Fibroblast of lung (primary cell): ENCODE data around the gene SLC16A4. TPM values are rescaled to one million over a fixed set of nuclear protein-coding genes. Genes with fewer than 3 reads are reported as not detected.

ENCODE experiments used
- DNase-seq, 2 donors: peaks; one replicate each; pipeline versions ENCODE4 v3.0.0 to v3.0.0-alpha.2; 2010; ENCODE audit warnings: low read depth in 2 of 2
- H2AFZ ChIP-seq: 2 replicates; pipeline ENCODE4 v1.5.1; 2012; ENCODE audit warnings: low read length, control low read depth, inconsistent platforms
- H3K27ac ChIP-seq: 2 replicates; pipeline ENCODE4 v1.5.1; 2011; ENCODE audit warnings: low read length, control low read depth; ENCODE audit not compliant: insufficient read depth
- H3K27me3 ChIP-seq: 2 replicates; pipeline ENCODE4 v1.5.1; 2011; ENCODE audit warnings: mild to moderate bottlenecking, low read length; ENCODE audit not compliant: control insufficient read depth, insufficient read depth
- H3K36me3 ChIP-seq: 2 replicates; pipeline ENCODE4 v1.5.1; 2011; ENCODE audit warnings: low read length; ENCODE audit not compliant: control insufficient read depth, insufficient read depth
- H3K4me1 ChIP-seq: 2 replicates; pipeline ENCODE4 v1.5.1; 2011; ENCODE audit warnings: low read length; ENCODE audit not compliant: control insufficient read depth, insufficient read depth; ENCODE audit errors: extremely low read depth
- H3K4me2 ChIP-seq: 2 replicates; pipeline ENCODE4 v1.5.1; 2011; ENCODE audit warnings: low read length, control low read depth; ENCODE audit not compliant: insufficient read depth; ENCODE audit errors: extremely low read depth
- H3K4me3 ChIP-seq, 4 experiments: fragments of 200-600 bp in 1 of 4; sonication (generic) in 1 of 4; replicated peaks in 1 of 4; 2 replicates each; pipeline ENCODE4 v1.5.1; 2011 to 2016; ENCODE audit warnings: low read length in 4 of 4, low read depth in 3 of 4, mild to moderate bottlenecking in 3 of 4, control low read depth in 2 of 4, inconsistent platforms in 1 of 4, mixed read lengths in 1 of 4; ENCODE audit not compliant: insufficient read depth in 1 of 4; ENCODE audit errors: control extremely low read depth in 1 of 4
- H3K79me2 ChIP-seq: 2 replicates; pipeline ENCODE4 v1.5.1; 2012; ENCODE audit warnings: mild to moderate bottlenecking, low read length, inconsistent platforms; ENCODE audit not compliant: control insufficient read depth, insufficient read depth
- H3K9ac ChIP-seq: 2 replicates; pipeline ENCODE4 v1.5.1; 2011; ENCODE audit warnings: mild to moderate bottlenecking, low read length, control low read depth; ENCODE audit not compliant: insufficient read depth
- H3K9me3 ChIP-seq: 2 replicates; pipeline ENCODE4 v1.5.1; 2012; ENCODE audit warnings: low read depth, low read length; ENCODE audit not compliant: control insufficient read depth, insufficient read depth
- H4K20me1 ChIP-seq: 2 replicates; pipeline ENCODE4 v1.5.1; 2011; ENCODE audit warnings: low read length; ENCODE audit not compliant: control insufficient read depth, insufficient read depth; ENCODE audit errors: extremely low read depth
- CTCF ChIP-seq, 2 donors: IDR thresholded peaks in 1 of 2; conservative IDR thresholded peaks in 1 of 2; 1 replicate in 1 of 2; 2 replicates in 1 of 2; pipeline ENCODE4 v1.5.1; 2011 to 2012; ENCODE audit warnings: low read length in 2 of 2, control low read depth in 1 of 2, inconsistent platforms in 1 of 2, low read depth in 1 of 2, mild to moderate bottlenecking in 1 of 2
- EZH2 ChIP-seq: IDR thresholded peaks from 2 replicates; pipeline ENCODE4 v1.5.1; 2012; ENCODE audit warnings: low read length, control low read depth, mild to moderate bottlenecking; ENCODE audit errors: missing control alignments
- polyA plus RNA-seq, 2 donors: library from polyadenylated mRNA; depleted of rRNA in 1 of 2; stranded (reverse) in 1 of 2; unstranded in 1 of 2; fragments of >200 nt; gene quantifications; 2 replicates each; pipeline ENCODE4 v1.2.1, GENCODE V29; 2011 to 2012; ENCODE audit warnings: missing spikeins in 1 of 2
- total RNA-seq: library from RNA; depleted of rRNA; stranded (reverse); fragments of >200 nt; gene quantifications from 2 replicates; pipeline ENCODE4 v1.2.1, GENCODE V29; 2014

Gene SLC16A4
- total and polyA plus RNA-seq, 2 donors (not counting 1 experiment from before 2014, with no cell fraction given): 64.4 to 91.9 TPM

- no peak for TF ChIP-seq EZH2
- no peak for TF ChIP-seq CTCF (conservative IDR thresholded peaks at IDR 0.05 in 1 of 2, IDR thresholded peaks at IDR 0.05 in 1 of 2; ENCODE audit: low read depth in 1 of 2, low read length in 2 of 2)
- peaks cover 96% of the 10 kb centered on the region for H3K79me2 ChIP-seq
- H3K36me3 ChIP-seq: peaks cover 21% of the 10 kb centered on the region
- DNase-seq: peak in 1 of 2 donors; percentile 16
- H3K27ac ChIP-seq: no peak overlapping the region
- H3K27me3 ChIP-seq: no peaks in the 10 kb centered on the region
- H3K9me3 ChIP-seq: no peaks in the 10 kb centered on the region
- no peak overlapping the region for H3K4me2 ChIP-seq
- peaks cover 25% of the 10 kb centered on the region for H3K4me1 ChIP-seq
- no peak overlapping the region for H3K4me3 ChIP-seq
- peaks cover 2% of the 10 kb centered on the region for H4K20me1 ChIP-seq
- H3K9ac ChIP-seq: no peak overlapping the region
- no peak overlapping the region for H2AFZ ChIP-seq
Observed at GRCh38 chr1:110345480-110345879, 45.3 kb downstream of the SLC16A4 start.

GRCh38 chr1:110344152-110344551 is 46.7 kb downstream of the SLC16A4 start:
- no peak overlapping the region for H2AFZ ChIP-seq
- H3K79me2 ChIP-seq: peaks cover 94% of the 10 kb centered on the region
- DNase-seq: no peak
- H4K20me1 ChIP-seq: peaks cover 2% of the 10 kb centered on the region
- no peak overlapping the region for H3K27ac ChIP-seq
- H3K4me3 ChIP-seq: peak overlapping the region in 2 of 4 experiments; percentile 63 to 96
- peak overlapping the region; percentile 40 for H3K4me2 ChIP-seq
- peaks cover 27% of the 10 kb centered on the region for H3K4me1 ChIP-seq
- peaks cover 21% of the 10 kb centered on the region for H3K36me3 ChIP-seq
- H3K9me3 ChIP-seq: no peaks in the 10 kb centered on the region
- TF ChIP-seq EZH2: no peak
- TF ChIP-seq CTCF (conservative IDR thresholded peaks at IDR 0.05 in 1 of 2, IDR thresholded peaks at IDR 0.05 in 1 of 2; ENCODE audit: low read depth in 1 of 2, low read length in 2 of 2): no peak
- no peaks in the 10 kb centered on the region for H3K27me3 ChIP-seq
- H3K9ac ChIP-seq: no peak overlapping the region

GRCh38 chr1:110343249-110343648 is 47.6 kb downstream of the SLC16A4 start:
- DNase-seq: no peak
- H3K36me3 ChIP-seq: peaks cover 21% of the 10 kb centered on the region
- H3K27ac ChIP-seq: no peak overlapping the region
- H2AFZ ChIP-seq: no peak overlapping the region
- peaks cover 2% of the 10 kb centered on the region for H4K20me1 ChIP-seq
- H3K4me1 ChIP-seq: peaks cover 22% of the 10 kb centered on the region
- no peaks in the 10 kb centered on the region for H3K9me3 ChIP-seq
- H3K4me3 ChIP-seq: peak overlapping the region in 3 of 4 experiments; percentile 63 to 99 (median 96)
- peak overlapping the region; percentile 96 for H3K4me2 ChIP-seq
- peaks cover 85% of the 10 kb centered on the region for H3K79me2 ChIP-seq
- TF ChIP-seq CTCF (conservative IDR thresholded peaks at IDR 0.05 in 1 of 2, IDR thresholded peaks at IDR 0.05 in 1 of 2; ENCODE audit: low read depth in 1 of 2, low read length in 2 of 2) (no peak), EZH2 (no peak)
- no peaks in the 10 kb centered on the region for H3K27me3 ChIP-seq
- no peak overlapping the region for H3K9ac ChIP-seq
